Measurements from ENCODE around the gene ATAD3C. TPM values are rescaled to one million over a fixed set of nuclear protein-coding genes. Genes with fewer than 3 reads are reported as not detected.

Gene ATAD3C
- total RNA-seq, 4 donors from 2014 or later, result 0.32 to 2.4 (median 0.58) TPM

DNA sequence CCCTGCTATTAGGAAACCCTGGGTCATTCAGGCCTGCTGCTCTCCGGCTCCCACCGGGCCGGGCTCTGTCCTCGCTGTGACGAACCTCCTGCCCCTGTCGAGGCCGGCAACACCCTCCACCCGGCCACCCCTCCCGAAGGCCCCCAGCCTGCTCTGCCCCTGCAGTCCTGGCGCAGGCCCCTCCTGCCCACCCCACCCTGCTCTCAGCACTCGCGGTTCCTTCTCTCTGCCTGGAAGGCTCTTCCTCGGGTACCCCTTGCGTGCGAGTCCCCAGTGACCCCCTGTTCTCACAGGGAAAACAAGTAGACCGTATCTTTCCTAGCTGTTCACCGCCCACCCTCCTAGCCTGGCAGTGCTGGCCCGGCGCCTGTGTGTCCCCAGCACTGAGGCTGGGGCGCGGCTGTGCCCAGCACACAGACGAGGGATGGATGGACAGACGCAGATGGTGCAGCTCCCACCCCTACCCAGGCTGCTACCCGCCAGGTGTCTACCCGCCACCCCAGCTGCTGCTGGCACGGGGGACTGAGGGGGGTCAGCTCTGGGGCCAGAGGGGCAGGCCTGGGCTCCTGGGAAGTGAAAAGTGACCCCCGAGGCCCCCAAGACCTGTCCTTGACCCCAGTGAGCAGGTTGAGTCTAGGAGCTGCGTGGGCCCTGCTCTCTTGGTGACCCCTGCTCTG is 17.1 kb upstream of the ATAD3C start:
- intact Hi-C loops (cut with DNase I), result no loop called here
- Histone ChIP-seq H3K4me3 (peak overlapping the region; percentile 67 to 81 (median 74)), H3K27me3 (no peaks in the 10 kb centered on the region), H3K36me3 (peaks cover 0 to 3% (median 0%) of the 10 kb centered on the region in 4 donors), H3K4me1 (peaks cover 87 to 99% (median 94%) of the 10 kb centered on the region in 4 donors), H3K9me3 (no peaks in the 10 kb centered on the region), H3K27ac (replicated peaks in 1 of 4) (peak overlapping the region; percentile 96 to 98 (median 97))
- DNase-seq (ENCODE audit: extremely low spot score), result no peak
- 71% methylated on average over 12 of the region's 28 CpGs for WGBS
- no peak for TF ChIP-seq POLR2AphosphoS5 (IDR thresholded peaks at IDR 0.05)
- no peak for TF ChIP-seq POLR2A (IDR thresholded peaks at IDR 0.05; ENCODE audit: low read depth)
- TF ChIP-seq EP300 (IDR thresholded peaks at IDR 0.05), result no peak
- TF ChIP-seq, protein P1, sequence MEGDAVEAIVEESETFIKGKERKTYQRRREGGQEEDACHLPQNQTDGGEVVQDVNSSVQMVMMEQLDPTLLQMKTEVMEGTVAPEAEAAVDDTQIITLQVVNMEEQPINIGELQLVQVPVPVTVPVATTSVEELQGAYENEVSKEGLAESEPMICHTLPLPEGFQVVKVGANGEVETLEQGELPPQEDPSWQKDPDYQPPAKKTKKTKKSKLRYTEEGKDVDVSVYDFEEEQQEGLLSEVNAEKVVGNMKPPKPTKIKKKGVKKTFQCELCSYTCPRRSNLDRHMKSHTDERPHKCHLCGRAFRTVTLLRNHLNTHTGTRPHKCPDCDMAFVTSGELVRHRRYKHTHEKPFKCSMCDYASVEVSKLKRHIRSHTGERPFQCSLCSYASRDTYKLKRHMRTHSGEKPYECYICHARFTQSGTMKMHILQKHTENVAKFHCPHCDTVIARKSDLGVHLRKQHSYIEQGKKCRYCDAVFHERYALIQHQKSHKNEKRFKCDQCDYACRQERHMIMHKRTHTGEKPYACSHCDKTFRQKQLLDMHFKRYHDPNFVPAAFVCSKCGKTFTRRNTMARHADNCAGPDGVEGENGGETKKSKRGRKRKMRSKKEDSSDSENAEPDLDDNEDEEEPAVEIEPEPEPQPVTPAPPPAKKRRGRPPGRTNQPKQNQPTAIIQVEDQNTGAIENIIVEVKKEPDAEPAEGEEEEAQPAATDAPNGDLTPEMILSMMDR (IDR thresholded peaks at IDR 0.05), result no peak

DNA sequence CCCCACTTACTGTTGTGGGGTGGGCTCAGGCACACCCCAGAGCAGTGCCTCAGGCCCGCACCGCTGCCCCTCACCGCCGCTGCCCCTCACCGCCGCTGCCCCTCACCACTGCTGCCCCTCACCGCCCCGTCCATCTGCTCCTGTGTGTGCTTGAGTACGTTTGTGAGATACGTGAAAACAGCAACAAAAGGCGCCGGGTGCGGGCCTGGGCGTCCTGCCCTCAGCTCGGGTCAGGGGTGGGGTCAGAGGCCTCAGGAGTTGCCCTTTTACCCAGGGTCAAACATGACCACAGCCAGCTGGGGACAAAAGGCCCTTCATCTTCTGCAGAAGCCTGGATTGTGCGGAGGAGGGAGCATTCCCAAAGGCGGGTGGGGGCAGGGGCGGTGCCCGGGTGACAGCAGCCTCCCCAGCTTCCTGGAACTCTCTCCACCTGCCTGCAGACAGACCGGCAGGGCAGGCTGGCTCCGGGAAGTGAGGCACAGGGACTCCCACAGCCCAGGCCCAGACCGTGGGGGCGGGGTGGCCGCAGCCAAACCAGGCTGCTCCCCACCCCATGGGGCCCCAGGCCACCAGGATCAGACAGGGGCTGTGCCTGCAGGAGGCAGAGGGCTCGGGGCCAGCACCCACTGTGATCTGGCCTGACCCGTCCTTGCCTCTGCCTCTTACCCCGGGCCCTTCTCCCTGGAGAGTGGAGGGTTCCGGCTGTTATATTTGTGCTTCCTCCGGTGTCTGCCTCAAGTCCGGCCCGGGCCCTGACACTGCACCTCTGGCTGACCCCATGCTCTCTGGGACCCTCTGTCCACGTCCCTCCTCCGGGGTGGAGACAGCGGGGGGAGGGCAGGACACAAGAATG is 16.3 kb upstream of the ATAD3C start:
- Histone ChIP-seq H3K9me3 (no peaks in the 10 kb centered on the region), H3K4me3 (peak overlapping the region; percentile 67 to 81 (median 74)), H3K27me3 (no peaks in the 10 kb centered on the region), H3K36me3 (peaks cover 0 to 6% (median 2%) of the 10 kb centered on the region in 4 donors), H3K27ac (replicated peaks in 1 of 4) (peak overlapping the region; percentile 96 to 98 (median 97)), H3K4me1 (peaks cover 86 to 100% (median 98%) of the 10 kb centered on the region in 4 donors)
- TF ChIP-seq EP300 (IDR thresholded peaks at IDR 0.05), result peak; percentile 93
- TF ChIP-seq, protein P1 (IDR thresholded peaks at IDR 0.05), result no peak
- peak; percentile 64 to 85 for TF ChIP-seq POLR2AphosphoS5 (IDR thresholded peaks at IDR 0.05)
- peak; percentile 94 for DNase-seq (ENCODE audit: extremely low spot score)
- WGBS, result 13% methylated on average over 12 of the region's 34 CpGs
- intact Hi-C loops (cut with DNase I), result no loop called here

DNA sequence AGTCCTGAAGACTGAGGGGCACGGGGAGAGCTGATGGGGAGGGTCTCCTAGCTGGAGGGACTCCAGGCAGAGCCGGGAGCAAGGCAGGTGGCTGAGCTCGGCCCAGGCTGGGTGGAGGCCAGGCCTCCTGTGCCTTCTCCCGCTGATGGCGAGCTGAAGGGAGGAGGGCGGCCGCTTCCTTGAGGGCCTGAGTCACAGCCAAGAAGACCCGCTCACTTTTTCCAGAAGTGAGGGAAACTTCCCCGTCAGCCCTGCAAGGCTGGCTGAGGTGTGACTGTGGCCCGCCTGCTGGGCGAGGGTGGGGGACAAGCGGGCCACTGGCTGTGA is 15.7 kb upstream of the ATAD3C start:
- no peaks in the 10 kb centered on the region for H3K27me3 ChIP-seq
- no peaks in the 10 kb centered on the region for H3K9me3 ChIP-seq
- H3K36me3 ChIP-seq, result peaks cover 0 to 9% (median 5%) of the 10 kb centered on the region in 4 donors
- intact Hi-C loops (cut with DNase I), result no loop called here
- TF ChIP-seq POLR2A (IDR thresholded peaks at IDR 0.05; ENCODE audit: low read depth), result no peak
- TF ChIP-seq, protein P1 (IDR thresholded peaks at IDR 0.05), result no peak
- H3K4me3 ChIP-seq, result peak overlapping the region; percentile 67 to 81 (median 74)
- H3K27ac ChIP-seq (replicated peaks in 1 of 4), result peak overlapping the region; percentile 96 to 98 (median 97)
- 7% methylated on average over 5 of the region's 12 CpGs for WGBS
- H3K4me1 ChIP-seq, result peaks cover 80 to 100% (median 98%) of the 10 kb centered on the region in 4 donors
- DNase-seq (ENCODE audit: extremely low spot score), result no peak

DNA sequence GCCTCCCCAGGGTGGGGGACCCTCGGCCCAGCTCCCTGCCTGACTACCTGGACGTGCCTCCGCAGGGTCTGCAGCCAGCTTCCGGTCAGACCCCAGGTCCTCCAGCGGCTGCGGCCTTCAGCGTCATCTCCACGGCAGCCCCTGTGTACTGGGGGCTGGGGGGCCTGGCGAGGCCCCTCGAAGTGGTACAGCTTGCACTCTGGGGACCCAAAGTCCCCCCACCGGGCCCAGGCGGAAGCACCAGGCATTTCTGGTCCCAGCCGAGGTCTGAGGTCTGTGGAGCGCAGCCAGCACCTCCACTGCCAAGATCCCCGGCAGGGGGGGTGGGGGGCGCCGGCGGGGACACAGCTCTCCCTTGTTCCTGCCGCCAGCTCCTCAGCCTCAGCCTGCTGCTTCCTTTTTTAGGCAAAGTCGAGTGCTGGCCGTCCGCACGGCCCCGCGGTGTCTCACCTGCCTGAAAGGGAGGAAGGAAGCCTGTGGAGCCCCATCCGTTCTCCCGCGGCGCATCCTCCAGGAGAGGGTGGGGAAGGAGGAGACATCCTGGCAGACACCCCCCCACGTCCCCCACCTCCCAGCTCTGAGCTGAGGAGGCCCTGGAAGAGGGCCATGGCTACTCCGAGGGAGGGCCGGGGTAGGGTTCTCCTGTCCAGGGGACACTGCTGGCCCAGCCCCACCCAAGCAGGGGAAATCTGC is 15.2 kb upstream of the ATAD3C start:
- intact Hi-C loops (cut with DNase I), result no loop called here
- no peaks in the 10 kb centered on the region for H3K27me3 ChIP-seq
- TF ChIP-seq POLR2A (IDR thresholded peaks at IDR 0.05; ENCODE audit: low read depth) (no peak), EP300 (IDR thresholded peaks at IDR 0.05) (no peak), POLR2AphosphoS5 (IDR thresholded peaks at IDR 0.05) (peak; percentile 70 to 78)
- TF ChIP-seq, protein P1 (IDR thresholded peaks at IDR 0.05), result no peak
- H3K4me3 ChIP-seq, result peak overlapping the region; percentile 67 to 81 (median 74)
- peaks cover 75 to 100% (median 94%) of the 10 kb centered on the region in 4 donors for H3K4me1 ChIP-seq
- no peaks in the 10 kb centered on the region for H3K9me3 ChIP-seq
- 0% methylated on average over 6 of the region's 32 CpGs for WGBS
- H3K36me3 ChIP-seq, result peaks cover 0 to 14% (median 8%) of the 10 kb centered on the region in 4 donors
- no peak for DNase-seq (ENCODE audit: extremely low spot score)
- peak overlapping the region; percentile 96 to 98 (median 97) for H3K27ac ChIP-seq (replicated peaks in 1 of 4)
